GM19099 (cell line): ENCODE results near the gene AP4M1.

Source experiments
- POLR2A ChIP-seq: IDR thresholded peaks from 3 replicates; pipeline ENCODE4 v1.6.1; 2011; ENCODE audit warnings: low read depth; ENCODE audit not compliant: insufficient read length; ENCODE audit errors: extremely low read depth

AP4M1 gene

GRCh38 chr7:100101016-100101862 lies at the start of gene AP4M1, which contains the start of gene MCM7:
Gene AP4M1 (plus strand): TSS chr7:100101643. CDS start chr7:100101715, 72 bp downstream.
Gene MCM7 (minus strand): TSS chr7:100101397. CDS start chr7:100101294, 103 bp downstream.
- peak; percentile 84 for TF ChIP-seq POLR2A

- TF ChIP-seq POLR2A, result no peak
Observed at GRCh38 chr7:100053215-100053614, 48.2 kb upstream of the AP4M1 start.

- no peak for TF ChIP-seq POLR2A
Observed at GRCh38 chr7:100057006-100057405, 44.4 kb upstream of the AP4M1 start.

- no peak for TF ChIP-seq POLR2A
Observed at GRCh38 chr7:100059251-100059739, 42.1 kb upstream of the AP4M1 start.

GRCh38 chr7:100061518-100062193 lies 39.8 kb upstream of the AP4M1 start:
- TF ChIP-seq POLR2A, result no peak

GRCh38 chr7:100063376-100063775 lies 38.1 kb upstream of the AP4M1 start:
- TF ChIP-seq POLR2A, result no peak

GRCh38 chr7:100064162-100064561 lies 37.3 kb upstream of the AP4M1 start:
- no peak for TF ChIP-seq POLR2A

- no peak for TF ChIP-seq POLR2A
Observed at GRCh38 chr7:100065452-100066186, 35.8 kb upstream of the AP4M1 start.

GRCh38 chr7:100066953-100067352 lies 34.5 kb upstream of the AP4M1 start:
- no peak for TF ChIP-seq POLR2A

GRCh38 chr7:100069991-100070390 lies 31.5 kb upstream of the AP4M1 start:
- no peak for TF ChIP-seq POLR2A

- TF ChIP-seq POLR2A, result no peak
Observed at GRCh38 chr7:100071018-100071723, 30.3 kb upstream of the AP4M1 start.

GRCh38 chr7:100072462-100072861 lies 29.0 kb upstream of the AP4M1 start:
- TF ChIP-seq POLR2A, result no peak

GRCh38 chr7:100074841-100075240 lies 26.6 kb upstream of the AP4M1 start:
- TF ChIP-seq POLR2A, result no peak

GRCh38 chr7:100075418-100075817 lies 26.0 kb upstream of the AP4M1 start:
- no peak for TF ChIP-seq POLR2A

GRCh38 chr7:100077205-100077604 lies 24.2 kb upstream of the AP4M1 start:
- TF ChIP-seq POLR2A, result no peak

GRCh38 chr7:100079024-100079560 lies 22.4 kb upstream of the AP4M1 start:
- no peak for TF ChIP-seq POLR2A
